HG03196 (cell line): ENCODE measurements around the gene CRKL.

Experiments
- ATAC-seq: cut with Tn5 transposase; IDR thresholded peaks from one replicate; pipeline ENCODE4 v1.9.1; 2021; ENCODE audit not compliant: unreplicated experiment

The CRKL gene

DNA sequence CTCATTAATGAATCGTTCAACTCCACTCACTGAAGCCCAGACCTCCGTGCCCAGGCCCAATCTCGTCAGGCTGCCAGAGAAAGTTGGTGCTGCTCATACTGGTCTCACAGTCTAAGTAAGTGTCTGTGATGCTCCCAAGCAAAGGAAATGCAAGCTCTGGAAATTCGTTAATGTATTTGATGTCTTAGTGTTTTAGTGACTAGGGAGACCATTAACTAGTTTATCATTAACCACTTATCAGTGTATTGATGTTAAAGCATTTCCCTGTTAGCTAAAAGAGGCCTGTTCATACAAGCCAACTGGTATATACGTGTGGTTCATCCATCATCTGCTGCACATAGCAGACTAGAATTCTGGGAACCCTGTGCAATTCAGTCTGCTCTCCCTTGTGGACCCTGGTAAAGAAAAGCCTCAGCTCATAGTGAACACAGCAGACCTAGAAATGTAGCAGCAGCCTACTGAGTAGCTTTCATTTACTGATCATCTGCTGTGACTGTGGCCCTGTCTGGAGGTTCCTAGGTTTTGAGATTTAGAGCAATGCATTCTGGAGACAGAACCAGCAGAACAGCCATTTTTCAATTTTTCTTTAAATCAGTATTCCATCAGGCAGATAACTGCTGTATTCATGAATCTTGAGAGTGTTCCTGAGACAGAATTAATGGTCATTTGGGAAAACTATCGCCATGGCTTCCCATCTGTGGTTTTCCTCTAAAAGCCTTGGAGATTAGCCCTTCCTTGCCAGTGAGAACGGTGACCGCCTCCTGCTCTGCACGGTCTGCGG lies 34.1 kb downstream of the CRKL start:
- no peak for ATAC-seq

DNA sequence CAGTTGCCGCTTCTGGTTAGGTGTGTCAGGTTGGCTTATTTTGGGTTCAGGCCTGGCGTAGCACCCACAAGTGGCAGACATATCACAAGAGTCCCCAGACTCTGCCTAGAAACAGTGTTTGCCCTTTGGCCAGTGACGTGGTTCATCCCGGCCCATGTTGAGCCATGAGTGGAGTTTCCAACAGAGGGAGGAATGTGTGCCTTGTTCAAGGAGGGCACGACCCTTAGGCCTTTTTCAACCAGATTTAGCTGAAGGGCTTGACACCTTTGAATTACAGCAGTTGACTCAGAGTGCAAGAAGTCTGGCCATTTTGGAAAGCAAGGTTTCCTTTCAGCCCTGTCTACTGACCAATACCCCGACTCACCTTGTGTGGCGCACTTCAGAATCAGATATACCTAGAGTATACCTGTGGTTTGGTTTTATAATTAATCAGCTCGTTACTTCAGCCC lies 34.7 kb downstream of the CRKL start:
- no peak for ATAC-seq

DNA sequence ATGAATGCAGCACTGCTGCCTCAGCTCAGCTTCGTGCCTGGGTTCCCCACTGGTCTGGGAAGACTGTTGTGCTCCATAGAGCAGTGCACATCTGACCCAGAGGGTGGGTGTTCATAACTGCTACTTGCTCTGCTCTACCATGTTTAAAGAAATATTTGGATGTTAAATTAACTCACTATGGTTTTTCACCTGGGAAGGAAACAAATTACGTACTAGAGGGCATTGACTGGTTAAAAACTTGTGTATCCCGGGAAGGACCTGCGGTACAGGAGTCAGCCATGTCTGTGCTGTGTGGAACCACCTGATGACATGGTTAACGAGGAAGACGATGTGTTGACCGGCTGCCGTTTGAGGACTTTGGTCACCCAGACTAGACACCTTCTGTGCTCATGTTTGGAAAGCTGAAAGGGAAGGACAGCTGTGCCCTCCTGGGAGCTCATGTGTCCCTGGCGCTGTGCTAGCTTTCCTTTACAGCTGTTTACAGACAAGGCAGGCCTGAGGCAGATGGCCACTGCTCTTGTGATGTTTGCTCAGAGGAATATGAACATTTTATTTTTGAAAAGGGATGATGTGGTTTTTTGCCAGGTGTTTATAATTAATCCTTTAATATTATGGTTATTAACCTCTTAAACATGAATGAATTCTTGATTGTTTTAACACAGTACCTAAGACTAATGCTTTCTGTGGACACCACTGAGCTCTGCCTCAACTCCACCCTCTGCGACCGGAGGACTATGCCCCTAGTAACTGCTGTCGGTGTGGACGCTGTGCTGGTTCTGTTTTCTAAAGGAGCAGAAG lies 35.5 kb downstream of the CRKL start:
- no peak for ATAC-seq

DNA sequence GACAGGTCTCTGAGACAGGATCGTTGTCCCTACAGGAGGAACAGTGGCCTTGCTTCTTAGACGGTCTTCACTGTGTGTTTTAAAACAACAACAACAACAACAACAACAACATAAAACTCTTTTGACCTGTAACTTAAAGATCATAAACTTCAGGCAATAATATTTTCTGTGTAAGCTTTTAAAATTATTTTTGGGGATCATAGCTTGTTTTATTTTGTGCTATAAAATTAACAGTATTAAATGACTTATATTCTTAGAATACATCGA lies 36.1 kb downstream of the CRKL start:
- no peak for ATAC-seq

DNA sequence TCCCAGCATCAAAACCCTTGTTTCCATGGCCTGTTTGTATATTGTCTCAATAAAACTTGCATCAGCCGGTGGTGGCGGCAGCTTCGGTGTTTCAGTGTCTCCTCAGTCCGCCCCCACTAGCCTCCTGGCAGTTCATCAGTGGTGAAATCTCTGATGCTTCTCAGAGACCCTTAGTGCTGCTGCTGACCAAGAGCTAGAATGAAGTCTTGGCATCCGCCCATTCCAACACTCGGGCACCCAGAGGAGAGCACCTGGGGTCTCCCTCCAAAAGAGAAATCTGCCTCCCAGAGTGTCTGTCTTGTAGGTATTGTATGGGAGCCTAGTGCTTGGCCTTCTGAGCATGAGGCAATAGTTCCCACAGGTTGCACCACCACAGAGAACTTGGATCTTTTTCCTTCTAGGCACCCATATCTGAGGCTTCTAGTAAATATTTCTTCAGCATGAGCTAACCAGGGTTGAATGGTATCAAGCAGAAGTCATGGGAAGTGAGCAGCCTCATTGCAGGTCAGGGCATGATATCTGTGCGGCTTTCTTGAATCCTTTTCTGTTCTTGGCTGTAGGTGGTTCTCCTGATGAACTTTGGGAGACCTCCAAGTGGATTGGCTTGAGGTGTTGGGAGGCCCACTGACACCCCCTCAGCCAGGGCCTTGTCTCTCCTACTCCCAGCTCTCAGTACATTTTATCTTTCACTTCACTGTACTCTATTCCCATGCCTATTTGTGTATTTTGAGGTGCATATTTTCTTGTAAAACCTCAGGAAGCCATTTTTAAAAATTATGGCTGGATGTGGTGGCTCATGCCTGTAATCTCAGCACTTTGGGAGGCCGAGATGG lies 36.7 kb downstream of the CRKL start:
- no peak for ATAC-seq

DNA sequence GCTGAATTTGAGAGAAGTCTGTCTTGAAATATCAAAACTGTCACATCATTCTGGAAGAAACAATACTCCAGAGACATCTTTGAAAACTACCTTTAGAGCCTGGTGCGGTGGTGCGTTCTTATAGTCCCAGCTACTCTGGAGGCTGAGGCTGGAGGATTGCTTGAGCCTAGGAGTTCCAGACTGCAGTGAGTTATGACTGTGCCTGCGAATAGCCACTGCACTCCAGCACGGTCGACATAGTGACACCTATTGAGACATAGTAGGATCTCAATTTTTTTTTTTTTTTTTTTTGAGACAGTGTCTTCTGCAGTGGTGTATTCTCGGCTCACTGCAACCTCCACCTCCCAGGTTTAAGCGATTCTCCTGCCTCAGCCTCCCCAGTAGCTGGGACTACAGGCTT lies 38.3 kb downstream of the CRKL start:
- ATAC-seq: no peak

DNA sequence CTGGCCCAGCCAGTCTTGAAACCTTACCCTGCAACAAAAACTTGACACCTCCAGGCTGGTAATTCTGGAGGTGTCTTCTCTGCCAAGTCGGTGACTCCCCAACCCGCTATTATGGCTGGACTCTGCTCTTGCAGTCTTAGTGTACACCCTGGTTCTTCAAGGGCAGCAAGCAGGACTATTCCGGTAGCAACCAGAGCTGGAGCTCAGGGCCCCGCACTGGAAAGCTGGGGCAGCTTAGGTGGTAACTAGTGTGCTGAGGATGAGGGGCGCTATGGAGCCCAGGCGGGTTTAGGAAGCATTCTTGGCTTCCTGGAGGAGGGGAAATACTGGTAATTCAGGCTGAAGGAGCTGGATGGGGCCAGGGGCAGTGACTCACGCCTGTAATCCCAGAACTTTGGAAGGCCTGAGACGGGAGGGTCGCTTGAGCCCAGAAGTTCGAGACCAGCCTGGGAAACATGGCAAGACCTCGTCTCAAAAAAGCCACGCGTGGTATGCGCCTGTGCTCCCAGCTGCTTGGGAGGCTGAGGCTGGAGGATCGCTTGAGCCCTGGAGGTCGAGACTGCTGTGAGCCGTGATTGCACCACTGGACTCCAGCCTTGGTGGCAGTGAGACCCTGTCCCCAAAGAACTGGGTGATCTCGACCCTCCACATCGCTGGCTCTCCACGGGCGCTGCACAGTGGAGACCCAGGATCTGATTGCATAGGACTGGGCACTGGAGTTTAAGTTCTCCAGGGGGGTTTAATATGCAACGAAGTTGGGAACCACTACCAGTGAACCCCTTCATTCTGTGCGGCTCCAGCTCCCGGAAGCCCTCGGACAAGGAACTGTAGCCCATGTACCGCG lies 39.3 kb downstream of the CRKL start:
- no peak for ATAC-seq

DNA sequence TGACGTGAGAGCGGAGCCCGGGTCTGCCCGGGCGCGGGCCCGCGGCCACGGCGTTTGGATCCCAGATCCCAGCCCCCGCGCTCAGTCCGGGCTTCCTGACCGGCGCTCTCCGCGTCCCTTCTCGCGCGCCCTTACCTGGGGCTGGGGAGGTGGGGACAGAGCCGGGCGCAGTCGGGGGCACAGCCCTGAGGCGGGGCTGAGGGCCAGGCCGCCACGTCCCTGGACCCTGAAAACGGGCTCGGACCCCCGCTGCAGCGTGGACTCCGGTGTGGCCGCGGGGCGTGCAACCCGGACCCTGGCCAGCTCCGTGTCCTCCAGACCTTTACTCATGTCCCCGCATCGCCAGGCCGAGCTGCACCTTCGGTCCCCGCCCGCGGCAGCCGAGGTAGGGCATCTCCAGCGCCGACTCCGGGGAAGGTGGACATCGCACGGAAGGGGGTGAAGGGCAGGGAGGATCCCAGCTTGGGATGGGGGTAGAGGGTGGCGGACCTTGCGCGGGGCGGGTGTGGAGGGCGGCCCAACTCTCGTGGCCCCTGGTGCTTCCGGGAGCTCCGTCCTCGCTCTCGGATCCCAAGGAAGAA lies 40.0 kb downstream of the CRKL start:
- ATAC-seq: no peak

DNA sequence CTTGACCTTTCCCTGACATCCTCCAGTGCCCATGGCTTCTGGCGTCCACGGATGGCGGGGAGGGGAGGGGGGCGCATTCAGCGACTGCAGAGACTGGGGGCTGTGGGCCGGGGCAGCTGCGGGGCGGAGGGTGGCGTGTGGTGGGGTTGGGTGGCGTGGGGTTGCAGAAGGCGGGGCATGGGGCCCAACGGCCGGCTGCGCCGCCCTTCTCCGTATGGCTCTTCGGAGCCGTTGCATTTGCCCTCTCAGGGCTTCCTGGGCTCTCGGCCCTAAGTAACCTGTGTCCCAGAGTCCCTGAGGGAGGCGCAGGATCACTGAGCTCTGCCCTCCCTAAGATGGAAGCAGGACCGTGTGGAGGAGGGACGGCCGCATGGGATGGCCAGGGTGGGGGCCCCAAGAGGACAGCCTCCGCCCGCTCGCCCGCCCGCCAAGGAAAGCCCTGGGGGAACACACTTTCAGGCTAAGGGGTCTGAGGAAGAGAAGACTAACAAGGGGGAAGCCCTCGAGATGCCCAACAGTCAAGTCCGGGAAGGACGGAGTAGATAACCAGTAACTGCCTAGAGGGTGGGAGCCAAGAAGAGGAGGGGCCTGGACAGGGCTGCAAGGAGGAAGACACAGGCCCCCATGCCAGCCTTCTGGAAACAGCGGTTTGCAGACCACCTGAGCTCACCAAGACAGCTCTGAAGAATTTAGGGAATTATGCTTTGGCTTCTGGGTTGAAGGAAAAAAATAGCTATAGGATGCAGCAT lies 40.6 kb downstream of the CRKL start:
- ATAC-seq: no peak

DNA sequence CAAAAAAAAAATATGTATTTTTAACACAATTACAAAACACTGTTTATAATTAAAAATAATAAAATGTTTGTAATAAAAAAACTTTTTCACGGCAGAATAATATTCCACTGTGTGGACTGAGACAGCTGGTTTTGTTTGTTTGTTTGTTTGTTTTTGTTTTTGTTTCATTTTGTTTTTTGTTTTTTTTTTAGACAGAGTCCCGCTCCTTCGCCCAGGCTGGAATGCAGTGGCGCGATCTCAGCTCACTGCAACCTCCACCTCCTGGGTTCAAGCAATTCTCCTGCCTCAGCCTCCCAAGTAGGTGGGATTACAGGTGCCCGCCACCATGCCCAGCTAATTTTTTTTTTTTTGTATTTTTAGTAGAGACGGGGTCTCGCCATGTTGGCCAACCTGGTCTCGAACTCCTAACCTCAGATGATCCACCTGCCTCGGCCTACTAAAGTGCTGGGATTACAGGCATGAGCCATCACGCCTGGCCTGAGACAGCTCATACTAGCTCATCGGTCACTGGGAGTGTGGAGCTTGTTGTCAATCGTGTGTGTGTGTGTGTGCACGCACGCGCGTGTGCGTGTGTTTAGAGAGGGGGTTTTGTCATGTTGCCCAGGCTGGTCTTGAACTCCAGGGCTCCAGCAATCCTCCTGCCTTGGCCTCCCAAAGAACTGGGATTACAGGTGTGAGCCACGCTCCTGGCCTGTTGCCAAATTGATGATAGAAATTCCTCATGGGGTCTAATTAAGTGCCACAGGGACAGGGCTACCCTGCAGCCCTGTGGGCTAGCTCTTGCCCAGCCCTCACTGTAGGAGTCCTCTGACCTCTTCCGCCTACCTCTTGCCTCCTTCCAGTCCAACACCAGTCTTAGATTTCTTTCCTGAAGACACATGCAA lies 42.6 kb downstream of the CRKL start:
- ATAC-seq: no peak

DNA sequence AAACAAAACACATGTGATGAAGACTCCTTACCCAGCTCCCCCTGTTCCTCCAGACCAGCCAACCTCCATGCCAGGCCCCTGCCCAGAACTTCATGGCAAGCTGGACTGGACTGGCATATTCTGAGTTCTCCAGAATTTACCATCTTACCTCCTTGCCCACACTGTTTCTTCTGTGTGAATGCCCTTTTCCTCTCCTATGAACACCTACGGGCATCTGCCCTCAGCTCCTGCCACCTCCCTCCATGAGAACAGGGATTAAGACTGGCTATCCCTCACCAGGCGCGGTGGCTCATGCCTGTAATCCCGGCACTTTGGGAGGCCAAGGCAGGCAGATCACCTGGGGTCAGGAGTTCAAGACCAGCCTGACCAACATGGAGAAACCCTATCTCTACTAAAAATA lies 43.4 kb downstream of the CRKL start:
- ATAC-seq: no peak

DNA sequence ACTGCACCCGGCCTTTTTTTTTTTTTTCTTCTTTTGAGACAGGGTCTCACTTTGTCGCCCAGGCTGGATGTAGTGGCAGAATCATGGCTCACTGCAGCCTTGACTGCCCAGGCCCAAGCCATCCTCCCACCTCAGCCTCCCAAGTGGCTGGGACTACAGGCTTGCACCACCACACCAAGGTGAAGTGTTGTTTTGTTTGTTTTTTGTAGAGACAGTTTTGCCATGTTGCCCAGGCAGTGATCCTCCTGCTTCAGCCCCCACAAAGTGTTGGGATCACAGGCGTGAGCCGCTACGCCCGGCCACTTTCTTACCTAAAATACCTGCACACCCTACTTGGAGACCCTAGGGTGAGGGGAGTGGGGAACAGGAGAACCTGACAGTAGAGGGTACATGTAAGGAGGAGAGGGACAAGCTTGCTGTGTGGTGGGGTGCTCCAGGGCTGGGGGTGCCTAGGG lies 45.3 kb downstream of the CRKL start:
- ATAC-seq: no peak

DNA sequence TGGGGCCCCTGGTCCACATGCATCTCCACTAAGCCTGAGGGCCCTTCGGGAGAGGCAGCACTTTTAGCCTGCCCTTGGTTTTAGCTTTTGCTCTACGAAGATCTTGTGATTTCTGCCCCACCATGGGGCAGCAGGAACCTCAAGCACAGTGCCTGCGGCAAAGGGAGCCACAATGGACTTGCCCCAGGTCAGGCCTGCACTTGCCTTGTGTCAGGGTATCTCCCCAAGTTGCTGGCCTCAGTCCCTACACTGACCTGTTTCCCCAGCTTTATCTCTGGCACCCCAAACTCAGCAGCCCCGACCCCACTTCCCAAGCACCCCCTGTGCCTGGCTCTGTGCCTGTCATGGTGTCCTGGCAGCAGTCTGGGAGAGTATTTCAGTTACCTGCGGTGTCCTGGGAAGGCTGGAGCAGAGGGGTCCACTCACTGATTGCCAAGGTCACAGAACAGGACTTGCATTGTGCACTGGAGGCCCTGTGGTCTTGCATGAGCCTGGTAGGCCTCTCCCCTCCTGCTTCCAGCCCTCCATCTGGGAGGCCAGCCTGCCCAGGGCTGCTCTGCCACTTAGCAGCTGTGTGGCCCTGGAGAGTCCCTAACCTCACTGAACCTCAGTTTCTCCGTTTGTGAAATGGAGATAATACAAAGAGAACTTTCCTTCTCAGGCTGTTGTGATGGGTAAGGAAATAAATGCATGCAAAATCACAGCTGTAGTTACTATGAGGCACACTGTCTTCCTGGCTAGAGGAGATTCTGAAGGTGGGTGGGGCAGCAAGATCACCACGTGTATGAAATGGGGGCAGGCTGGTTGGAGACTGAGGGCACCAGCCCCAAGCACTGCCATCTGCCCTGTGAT lies 46.2 kb downstream of the CRKL start:
- no peak for ATAC-seq

DNA sequence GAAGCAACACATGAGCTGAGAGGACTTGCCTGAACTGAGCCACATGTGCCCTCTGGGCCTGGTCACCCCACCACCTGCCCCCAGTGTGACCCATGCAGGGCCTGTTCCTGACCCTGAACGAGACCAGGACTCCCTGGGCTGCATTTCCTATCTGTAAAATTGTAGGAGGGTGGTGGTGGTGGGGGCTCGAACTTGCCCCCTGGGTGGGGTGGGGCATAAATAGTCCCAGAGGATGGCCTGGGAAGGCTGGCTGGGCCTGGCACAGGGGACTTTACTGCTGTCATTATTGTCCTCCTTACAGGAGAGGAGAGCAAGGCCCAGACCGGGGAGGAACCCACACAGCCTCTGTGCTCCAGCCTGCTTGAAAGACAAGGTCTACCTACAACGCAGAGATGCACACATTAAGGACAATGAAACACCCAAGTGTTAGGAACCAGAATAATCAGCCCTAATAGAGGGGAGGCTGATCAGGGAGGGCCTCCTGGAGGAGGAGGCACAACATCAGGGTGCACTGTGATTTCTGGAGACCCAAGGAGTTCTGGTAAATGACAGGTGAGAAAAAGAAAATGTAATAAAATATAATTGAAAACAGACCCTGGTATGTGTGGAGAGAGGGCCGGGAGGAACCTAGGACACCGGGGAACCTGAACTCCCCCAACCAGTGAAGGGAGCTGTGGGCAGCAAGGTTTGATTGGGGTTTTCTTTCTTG lies 47.0 kb downstream of the CRKL start:
- ATAC-seq: no peak

DNA sequence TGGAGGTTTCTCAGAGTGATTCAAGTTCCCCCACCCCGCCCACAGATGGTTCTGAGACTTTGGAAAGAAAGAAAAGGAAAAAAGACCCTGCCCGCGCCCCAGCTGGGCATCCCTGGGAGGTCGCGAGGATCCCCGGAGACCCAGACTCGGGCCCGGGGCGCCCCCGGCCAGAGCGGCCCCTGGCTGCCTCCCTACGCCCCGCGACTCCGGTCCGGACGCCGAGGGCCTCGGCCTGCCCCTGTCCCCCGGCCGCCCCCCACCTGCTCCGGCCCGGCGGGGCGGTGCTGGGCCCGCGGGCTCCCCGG lies 47.5 kb downstream of the CRKL start:
- no peak for ATAC-seq

DNA sequence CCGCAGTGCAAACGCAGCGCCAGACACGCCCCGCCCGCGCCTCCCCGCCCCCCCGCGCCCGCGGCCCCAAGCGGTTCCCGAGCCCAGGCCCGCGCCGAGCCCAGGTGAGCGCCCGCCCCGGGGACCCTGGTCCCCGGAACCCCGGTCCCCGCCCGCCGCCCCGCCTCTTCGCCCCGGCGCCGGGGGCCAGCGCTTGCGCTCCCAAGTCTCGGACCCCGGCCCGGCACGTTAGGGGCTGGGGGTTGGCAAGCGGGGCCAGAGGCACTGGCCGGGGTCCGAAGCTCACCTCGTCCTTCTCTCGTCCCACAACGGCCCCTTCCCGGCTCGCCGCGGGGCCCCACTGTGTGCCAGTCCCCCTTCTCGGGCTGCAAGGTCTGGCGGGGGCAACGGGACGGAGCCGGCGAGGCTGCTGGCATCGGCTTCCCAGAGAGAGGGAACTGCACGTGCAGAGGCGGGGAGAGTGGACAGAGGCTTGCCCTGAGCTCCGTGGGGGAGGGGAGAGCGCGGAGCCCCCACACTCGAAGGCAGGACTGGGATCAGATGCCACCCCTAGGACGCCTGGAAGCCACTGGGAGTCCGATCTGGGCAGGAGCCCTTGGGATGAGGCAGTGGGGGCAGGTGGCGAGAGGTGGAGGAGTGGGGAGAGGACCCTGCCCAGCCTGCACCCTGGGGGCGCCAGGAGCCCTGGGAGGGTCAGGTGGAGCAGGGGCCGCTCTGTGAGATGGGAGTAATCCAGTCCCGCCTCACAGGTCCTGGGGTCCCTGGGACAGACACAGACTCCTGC lies 48.1 kb downstream of the CRKL start:
- no peak for ATAC-seq
